Measurements from ENCODE around the gene YWHAE. TPM values are rescaled to one million over a fixed set of nuclear protein-coding genes. Genes with fewer than 3 reads are reported as not detected.

YWHAE gene
- total RNA-seq, 1 experiment from 2014 or later: 210 TPM

DNA sequence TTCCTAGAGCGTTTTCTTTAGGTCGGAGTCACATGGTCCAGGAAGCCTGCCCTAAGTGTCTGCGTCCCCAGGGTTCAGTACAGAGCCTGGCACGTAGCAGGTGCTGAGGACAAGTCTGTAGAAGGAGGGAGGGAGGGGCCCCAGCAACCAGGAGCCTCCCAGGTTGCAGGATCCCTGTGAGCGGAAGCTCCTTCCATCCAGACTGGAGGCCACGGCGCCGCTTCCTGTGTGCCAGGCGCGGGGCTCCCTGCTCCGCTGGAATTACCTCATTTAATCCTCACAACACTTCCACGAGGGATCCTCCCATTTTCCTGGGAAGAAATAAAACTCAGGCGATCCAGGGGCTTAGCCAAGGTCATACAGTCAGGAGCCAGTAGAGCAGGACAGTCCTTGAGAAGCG is 98.5 kb downstream of the YWHAE start:
- no peaks in the 10 kb centered on the region for H3K27me3 ChIP-seq (ENCODE audit: low read length)
- ATAC-seq (no peak), DNase-seq (no peak)
- H3K27ac ChIP-seq (ENCODE audit: low read length): no peak overlapping the region
- CTCF ChIA-PET: no interaction called here
- no peaks in the 10 kb centered on the region for H3K4me1 ChIP-seq (ENCODE audit: insufficient read depth, low read length)
- H3K9me3 ChIP-seq (ENCODE audit: low read length): no peaks in the 10 kb centered on the region
- no TSS peak for BruUV-seq (replicated peaks)
- intact Hi-C loops (cut with micrococcal nuclease): no loop called here
- H3K9me2 ChIP-seq (replicated peaks; ENCODE audit: low read length): no peaks in the 10 kb centered on the region
- TF ChIP-seq, protein P1, sequence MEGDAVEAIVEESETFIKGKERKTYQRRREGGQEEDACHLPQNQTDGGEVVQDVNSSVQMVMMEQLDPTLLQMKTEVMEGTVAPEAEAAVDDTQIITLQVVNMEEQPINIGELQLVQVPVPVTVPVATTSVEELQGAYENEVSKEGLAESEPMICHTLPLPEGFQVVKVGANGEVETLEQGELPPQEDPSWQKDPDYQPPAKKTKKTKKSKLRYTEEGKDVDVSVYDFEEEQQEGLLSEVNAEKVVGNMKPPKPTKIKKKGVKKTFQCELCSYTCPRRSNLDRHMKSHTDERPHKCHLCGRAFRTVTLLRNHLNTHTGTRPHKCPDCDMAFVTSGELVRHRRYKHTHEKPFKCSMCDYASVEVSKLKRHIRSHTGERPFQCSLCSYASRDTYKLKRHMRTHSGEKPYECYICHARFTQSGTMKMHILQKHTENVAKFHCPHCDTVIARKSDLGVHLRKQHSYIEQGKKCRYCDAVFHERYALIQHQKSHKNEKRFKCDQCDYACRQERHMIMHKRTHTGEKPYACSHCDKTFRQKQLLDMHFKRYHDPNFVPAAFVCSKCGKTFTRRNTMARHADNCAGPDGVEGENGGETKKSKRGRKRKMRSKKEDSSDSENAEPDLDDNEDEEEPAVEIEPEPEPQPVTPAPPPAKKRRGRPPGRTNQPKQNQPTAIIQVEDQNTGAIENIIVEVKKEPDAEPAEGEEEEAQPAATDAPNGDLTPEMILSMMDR (conservative IDR thresholded peaks at IDR 0.05; ENCODE audit: low read depth, low read length): no peak
- TF ChIP-seq EZH2 (IDR thresholded peaks at IDR 0.05; ENCODE audit: low read length, unreplicated experiment) (no peak), EZH2phosphoT487 (IDR thresholded peaks at IDR 0.05; ENCODE audit: borderline replicate concordance, low read length) (no peak)
- H2AFZ ChIP-seq (ENCODE audit: low read length): no peak overlapping the region
- no peak overlapping the region for H3K9ac ChIP-seq (ENCODE audit: low read length)
- H4K20me1 ChIP-seq (ENCODE audit: low read length): no peaks in the 10 kb centered on the region
- no peaks in the 10 kb centered on the region for H3K36me3 ChIP-seq (ENCODE audit: low read depth, low read length)
- H3K4me2 ChIP-seq (ENCODE audit: low read length): no peak overlapping the region
- no peak overlapping the region for H3K4me3 ChIP-seq (ENCODE audit: low read length)
- no peaks in the 10 kb centered on the region for H3F3A ChIP-seq (ENCODE audit: low read length, unreplicated experiment)
- POLR2A ChIA-PET (ENCODE audit: unreplicated experiment): no interaction called here
- no peaks in the 10 kb centered on the region for H3K79me2 ChIP-seq (ENCODE audit: low read length)

DNA sequence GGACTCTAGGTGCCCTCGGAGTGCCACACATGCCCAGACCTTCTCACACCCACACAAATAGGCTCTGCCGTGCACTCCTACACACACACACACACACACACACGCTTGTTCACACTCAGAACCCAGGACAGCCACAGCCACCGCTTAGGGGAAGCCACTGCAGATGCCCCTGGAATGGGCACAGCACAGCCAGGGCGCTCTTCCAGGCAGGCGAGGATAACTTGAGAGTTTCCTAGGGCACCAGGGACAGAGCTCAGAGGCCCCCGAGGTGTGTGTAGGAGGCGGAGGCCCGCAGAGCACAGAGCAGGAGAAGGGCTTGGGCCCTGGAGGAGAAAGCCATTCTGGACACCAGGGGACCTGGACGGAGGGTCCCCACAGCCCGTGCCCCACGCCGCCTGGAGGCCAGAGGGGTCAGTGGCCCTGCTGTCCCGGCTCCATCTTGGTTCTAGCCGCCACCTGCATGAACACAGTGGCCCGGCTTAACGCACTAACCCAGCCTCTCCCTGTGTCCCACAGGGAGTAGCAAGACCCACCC is 99.6 kb downstream of the YWHAE start:
- intact Hi-C loops (cut with micrococcal nuclease): no loop called here
- ChIA-PET CTCF (no interaction called here), POLR2A (ENCODE audit: unreplicated experiment) (no interaction called here)
- ATAC-seq (no peak), DNase-seq (no peak)
- Histone ChIP-seq H3K79me2 (ENCODE audit: low read length) (no peaks in the 10 kb centered on the region), H3K9me3 (ENCODE audit: low read length) (no peaks in the 10 kb centered on the region), H3F3A (ENCODE audit: low read length, unreplicated experiment) (no peaks in the 10 kb centered on the region), H3K9me2 (replicated peaks; ENCODE audit: low read length) (no peaks in the 10 kb centered on the region), H3K4me3 (ENCODE audit: low read length) (no peak overlapping the region), H3K4me1 (ENCODE audit: insufficient read depth, low read length) (no peaks in the 10 kb centered on the region), H3K4me2 (ENCODE audit: low read length) (no peak overlapping the region), H3K27me3 (ENCODE audit: low read length) (no peaks in the 10 kb centered on the region), H3K36me3 (ENCODE audit: low read depth, low read length) (no peaks in the 10 kb centered on the region), H3K27ac (ENCODE audit: low read length) (no peak overlapping the region), H3K9ac (ENCODE audit: low read length) (no peak overlapping the region), H4K20me1 (ENCODE audit: low read length) (no peaks in the 10 kb centered on the region), H2AFZ (ENCODE audit: low read length) (no peak overlapping the region)
- TF ChIP-seq, protein P1 (conservative IDR thresholded peaks at IDR 0.05; ENCODE audit: low read depth, low read length): no peak
- TF ChIP-seq EZH2 (IDR thresholded peaks at IDR 0.05; ENCODE audit: low read length, unreplicated experiment): no peak
- no peak for TF ChIP-seq EZH2phosphoT487 (IDR thresholded peaks at IDR 0.05; ENCODE audit: borderline replicate concordance, low read length)
- BruUV-seq (replicated peaks): no TSS peak

- BruUV-seq (replicated peaks): no TSS peak
- CTCF ChIA-PET: no interaction called here
- ATAC-seq: no peak
Measured at GRCh38 chr17:1299552-1300370, 100.3 kb downstream of the YWHAE start.

More at GRCh38 chr17:1299552-1300370, 100.3 kb downstream of the YWHAE start:
- no peaks in the 10 kb centered on the region for H3K27me3 ChIP-seq (ENCODE audit: low read length)
- H3F3A ChIP-seq (ENCODE audit: low read length, unreplicated experiment): no peaks in the 10 kb centered on the region
- H3K27ac ChIP-seq (ENCODE audit: low read length): no peak overlapping the region
- H3K9me2 ChIP-seq (replicated peaks; ENCODE audit: low read length): no peaks in the 10 kb centered on the region
- H3K79me2 ChIP-seq (ENCODE audit: low read length): no peaks in the 10 kb centered on the region
- DNase-seq: no peak
- H3K4me3 ChIP-seq (ENCODE audit: low read length): no peak overlapping the region
- no peak for TF ChIP-seq EZH2 (IDR thresholded peaks at IDR 0.05; ENCODE audit: low read length, unreplicated experiment)
- no peak for TF ChIP-seq EZH2phosphoT487 (IDR thresholded peaks at IDR 0.05; ENCODE audit: borderline replicate concordance, low read length)
- TF ChIP-seq, protein P1 (conservative IDR thresholded peaks at IDR 0.05; ENCODE audit: low read depth, low read length): no peak
- no peaks in the 10 kb centered on the region for H3K9me3 ChIP-seq (ENCODE audit: low read length)
- H3K9ac ChIP-seq (ENCODE audit: low read length): no peak overlapping the region
- POLR2A ChIA-PET (ENCODE audit: unreplicated experiment): no interaction called here
- no peak overlapping the region for H2AFZ ChIP-seq (ENCODE audit: low read length)
- no peak overlapping the region for H3K4me2 ChIP-seq (ENCODE audit: low read length)
- intact Hi-C loops (cut with micrococcal nuclease): no loop called here
- no peaks in the 10 kb centered on the region for H3K36me3 ChIP-seq (ENCODE audit: low read depth, low read length)
- H4K20me1 ChIP-seq (ENCODE audit: low read length): no peaks in the 10 kb centered on the region
- H3K4me1 ChIP-seq (ENCODE audit: insufficient read depth, low read length): no peaks in the 10 kb centered on the region

All from PC-3 (cell line).